GM19372 (cell line): ENCODE results near the gene SLIT1.

Experiments
- ATAC-seq: cut with Tn5 transposase; IDR thresholded peaks from one replicate; pipeline ENCODE4 v1.9.1; 2021; ENCODE audit warnings: mild to moderate bottlenecking, low read depth, moderate library complexity; ENCODE audit not compliant: unreplicated experiment

Gene SLIT1

DNA sequence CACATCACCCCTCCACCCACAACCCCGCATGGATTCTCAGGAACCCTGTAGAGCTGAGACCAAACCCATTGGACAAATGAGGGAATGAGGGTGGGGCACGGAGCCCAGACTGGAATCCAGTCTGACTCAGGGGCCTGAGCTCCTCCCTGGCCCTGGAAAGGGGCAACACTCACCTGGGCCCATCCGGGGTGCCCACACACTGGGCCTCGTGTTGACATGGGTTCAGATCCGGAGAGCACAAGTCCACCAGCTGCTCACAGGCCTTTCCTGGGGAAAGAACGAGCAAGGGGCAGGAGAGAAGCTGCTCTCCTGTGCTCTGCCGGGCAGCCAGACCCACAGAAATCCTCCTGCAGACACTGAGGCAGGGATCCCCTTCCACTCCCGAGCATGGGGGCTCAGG is 172.2 kb downstream of the SLIT1 start:
- ATAC-seq, result no peak

DNA sequence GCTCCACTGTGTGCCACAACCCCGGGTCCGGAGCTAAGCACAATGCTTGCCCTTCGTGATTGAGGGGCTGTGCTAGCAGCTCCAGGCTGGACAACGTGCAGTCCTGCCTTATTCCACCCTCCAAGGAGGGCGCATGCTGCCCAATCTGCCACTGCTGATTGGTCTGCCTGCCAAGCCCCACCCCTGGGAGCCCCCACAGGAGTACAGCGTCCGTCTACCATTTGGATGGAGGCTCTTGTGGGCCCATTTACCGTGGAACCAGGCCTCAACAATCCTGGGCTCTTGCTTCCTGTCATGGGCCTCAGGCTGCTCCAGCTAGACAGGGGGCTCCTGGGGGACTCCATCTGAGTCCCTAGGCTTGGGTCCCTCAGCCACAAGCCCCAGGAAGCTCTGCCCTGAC is 173.3 kb downstream of the SLIT1 start:
- no peak for ATAC-seq

DNA sequence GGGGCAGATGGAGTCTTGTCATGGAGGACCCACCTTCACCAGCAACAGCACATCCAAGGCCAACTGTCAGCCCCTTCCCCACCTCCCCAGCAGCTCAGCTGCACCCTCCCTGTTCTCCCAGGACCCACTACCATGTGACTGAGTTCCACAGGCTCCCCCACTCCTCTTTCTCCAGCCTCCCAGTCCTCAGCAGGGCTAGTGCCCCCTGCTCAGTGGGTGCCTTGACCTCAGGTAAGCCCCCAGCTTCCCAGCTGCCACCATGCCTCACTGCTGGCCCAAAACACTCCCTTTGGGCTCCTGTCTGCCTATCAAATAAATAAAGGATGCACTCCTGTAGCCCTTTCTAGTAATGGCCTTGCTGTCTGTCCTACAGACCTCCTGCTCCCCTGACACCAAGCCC is 174.4 kb downstream of the SLIT1 start:
- ATAC-seq, result no peak

DNA sequence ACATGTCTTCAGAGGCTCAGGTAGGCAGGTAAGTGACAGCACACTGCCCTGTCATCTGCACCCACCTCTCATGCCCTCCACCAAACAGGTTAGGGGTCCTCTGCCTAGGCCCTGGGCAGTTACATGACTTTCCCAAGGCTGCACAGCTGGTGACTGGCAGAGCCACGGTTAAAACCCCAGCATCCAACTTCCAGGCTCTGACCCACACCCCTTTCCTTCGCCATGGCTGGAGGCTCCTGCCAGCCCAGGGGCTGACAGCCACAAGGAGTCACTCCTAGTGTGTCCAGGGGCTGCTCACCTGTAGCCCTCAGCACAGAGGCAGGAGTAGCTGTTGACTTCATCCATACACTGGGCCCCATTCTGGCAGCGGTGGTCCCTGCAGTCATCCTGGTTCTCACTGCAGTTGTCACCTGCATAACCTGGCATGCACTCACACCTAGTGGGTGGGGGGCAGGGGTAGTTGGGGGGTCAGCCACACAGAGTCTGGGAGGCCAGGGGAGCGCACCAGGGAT is 175.0 kb downstream of the SLIT1 start:
- ATAC-seq, result no peak

DNA sequence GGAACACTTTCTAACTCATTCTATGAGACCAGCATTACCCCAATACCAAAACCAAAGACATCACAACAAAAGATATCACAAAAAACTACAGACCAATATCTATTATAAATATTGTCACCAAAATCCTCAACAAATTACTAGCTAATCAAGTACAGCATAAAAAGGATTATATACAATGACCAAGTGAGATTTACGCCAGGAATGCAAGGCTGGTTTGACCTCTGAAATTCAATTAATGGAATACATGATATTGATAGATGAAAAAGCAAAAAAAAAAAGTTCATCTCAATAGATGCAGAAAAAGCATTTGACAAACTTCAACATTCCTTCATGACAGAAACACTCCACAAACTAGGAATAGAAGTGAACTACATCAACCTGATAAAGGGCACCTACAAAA is 178.3 kb downstream of the SLIT1 start:
- ATAC-seq, result no peak

DNA sequence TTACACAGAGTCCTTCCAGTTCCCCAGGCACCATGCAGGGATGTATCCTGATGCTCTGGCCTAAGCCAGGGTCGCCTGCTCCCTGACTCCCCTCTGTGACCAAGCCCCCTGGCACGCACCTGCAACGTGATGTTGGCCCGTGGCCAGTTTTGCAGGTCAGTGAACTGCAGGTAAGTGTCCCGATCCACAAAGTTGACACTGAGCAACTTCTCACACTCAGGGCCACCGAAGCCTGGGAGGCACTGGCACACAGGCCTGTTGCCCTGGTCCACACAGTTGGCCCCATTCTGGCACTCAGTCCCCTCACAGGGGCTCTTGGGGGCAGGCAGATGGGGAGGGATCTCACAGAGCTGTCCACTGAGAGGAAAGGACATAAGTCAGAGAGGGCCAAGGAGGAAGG is 179.4 kb downstream of the SLIT1 start:
- no peak for ATAC-seq

DNA sequence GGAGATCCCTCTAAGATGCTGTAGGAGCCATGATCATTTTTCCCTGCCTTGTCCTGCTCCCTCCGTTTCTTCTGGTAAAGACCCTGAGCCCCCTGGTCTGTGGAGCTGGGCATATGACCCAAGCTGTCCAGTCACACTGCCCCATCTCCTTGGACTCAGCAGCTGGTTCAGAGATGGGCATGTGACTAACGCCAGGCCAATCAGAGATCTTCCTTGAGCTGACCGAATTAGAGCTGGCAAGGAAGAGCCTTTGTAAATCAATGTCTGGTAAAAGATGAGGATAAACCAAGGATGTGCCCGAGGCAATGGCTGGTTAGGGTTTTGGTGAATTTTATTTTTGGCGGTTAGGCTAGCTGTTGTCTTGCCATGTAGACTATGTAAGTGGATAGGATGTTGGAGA is 180.4 kb downstream of the SLIT1 start:
- ATAC-seq, result no peak

DNA sequence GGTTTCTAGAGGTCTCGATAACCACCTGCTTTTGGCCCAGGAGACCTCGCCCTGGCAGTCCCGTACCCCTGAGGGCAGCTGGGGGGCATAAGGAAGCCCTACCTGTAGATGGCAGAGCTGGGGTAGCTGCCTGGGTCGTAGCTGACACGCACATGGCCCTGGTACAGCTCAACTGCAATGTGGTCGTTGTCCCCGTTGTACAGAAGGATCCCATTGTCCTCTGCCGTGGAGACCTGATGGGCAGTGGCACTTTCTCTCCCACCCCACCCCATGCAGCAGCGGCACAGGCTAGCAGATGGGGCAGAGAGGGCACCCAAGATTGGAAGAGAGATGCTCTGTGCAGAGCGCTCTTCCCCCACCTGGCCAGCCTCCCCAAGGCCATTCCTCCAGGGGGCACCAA is 181.2 kb downstream of the SLIT1 start:
- no peak for ATAC-seq

DNA sequence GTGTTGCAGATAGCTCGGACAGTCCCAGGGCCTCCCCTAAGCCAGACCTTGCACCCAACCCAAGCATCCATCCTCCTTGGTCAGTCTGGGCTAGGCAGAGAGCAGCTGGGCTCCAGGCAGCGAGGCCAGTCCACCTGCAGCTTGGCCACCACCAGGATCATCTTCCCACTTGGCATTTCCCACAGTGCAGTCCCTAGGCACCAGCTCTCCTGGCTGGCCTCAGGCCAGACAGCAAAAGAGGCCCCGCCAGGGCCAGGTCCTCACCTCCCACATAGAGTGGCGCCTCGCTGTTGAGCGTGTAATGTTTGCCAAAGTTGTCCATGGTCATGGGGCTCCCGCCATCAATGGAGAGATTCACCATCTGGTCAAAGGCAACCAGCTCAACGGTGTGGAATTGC is 182.0 kb downstream of the SLIT1 start:
- ATAC-seq, result no peak

DNA sequence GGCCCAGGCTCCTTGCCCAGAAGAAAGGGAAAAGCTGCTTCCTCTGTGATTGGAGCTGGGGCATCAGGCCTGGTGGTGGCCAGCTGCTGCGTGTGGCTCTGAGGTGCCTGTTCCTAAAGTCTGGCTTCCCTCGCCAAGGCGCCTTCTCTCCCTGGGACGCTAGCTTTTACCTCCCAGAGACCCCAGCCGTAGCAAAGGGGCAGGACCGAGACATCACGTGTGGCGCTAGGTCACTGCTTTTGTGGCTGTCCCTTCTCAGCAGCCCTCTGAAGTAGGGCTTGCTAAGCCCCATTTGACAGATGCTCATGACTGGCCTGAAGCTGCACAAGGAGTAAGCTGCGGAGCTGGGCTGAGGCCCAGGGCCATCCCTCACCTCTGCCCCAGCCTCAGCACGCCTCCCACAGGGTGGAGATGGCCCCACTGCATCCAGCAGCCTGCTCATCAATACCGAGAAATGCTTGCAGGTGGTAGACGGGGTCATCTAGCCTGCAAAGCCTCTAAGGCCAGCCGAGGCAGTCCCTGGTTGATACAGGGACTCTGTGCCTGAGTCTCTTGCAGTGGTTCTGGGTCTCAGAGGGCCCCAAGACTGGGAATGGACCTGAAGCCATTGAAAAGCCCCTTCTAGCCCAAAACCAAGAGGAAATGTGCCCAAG is 182.5 kb downstream of the SLIT1 start:
- no peak for ATAC-seq

DNA sequence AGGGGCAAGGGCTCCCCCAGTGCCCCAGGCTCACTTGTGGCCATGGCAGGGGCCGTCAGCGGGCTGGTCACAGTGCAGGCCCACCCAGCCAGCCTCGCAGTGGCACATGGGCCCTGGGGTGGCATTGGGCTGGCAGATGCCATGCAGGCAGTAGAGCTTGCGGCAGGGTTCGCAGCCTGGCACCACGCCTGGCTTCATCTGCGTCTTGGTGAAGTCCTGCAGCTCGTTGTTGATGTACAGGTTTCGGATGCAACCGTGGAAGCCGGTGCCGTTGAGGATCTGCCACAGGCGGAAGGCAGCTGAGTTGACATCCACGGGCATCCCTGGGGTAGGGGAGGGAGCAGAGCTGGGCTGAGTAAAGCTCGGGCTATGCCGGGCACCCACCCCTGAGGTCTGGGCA is 183.1 kb downstream of the SLIT1 start:
- no peak for ATAC-seq

DNA sequence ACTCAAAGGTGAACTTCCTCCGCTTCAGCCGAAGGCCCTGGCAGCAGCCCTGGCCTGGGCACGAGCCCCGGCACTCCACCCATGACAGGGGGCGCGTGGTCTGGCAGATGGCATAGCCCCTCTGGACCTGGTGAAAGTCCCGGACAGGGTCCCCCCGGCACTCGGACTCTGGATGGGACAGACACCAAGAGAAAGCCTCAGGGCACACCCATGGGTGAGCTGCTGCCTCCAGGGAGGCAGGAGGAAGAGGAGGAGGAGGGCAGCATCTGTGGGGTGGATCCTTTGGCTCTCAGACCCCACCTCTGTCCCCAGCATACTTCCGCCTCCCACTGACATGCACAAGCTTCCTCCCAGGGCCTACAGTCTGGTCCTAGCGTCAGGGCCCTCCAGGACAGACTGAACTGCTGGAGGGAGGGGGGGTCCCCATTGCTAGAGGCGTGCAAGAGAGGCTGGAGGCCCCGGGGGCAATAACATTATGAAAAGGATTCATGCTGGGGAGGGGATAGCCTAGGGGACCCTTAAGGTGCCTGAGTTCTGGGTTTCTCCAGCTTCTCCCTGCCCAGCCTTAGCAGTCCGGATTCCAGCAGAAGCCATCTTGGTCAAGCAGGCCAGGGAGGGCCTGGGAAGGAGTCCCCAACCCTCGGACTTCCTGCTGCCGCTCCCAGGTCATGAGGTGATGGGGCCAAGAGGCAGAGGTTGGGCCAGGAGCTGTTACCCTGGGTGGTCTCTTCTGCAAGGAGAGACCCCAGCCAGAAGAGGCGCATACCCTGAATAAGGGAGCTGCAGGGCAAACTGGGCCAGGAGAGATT is 184.4 kb downstream of the SLIT1 start:
- no peak for ATAC-seq

DNA sequence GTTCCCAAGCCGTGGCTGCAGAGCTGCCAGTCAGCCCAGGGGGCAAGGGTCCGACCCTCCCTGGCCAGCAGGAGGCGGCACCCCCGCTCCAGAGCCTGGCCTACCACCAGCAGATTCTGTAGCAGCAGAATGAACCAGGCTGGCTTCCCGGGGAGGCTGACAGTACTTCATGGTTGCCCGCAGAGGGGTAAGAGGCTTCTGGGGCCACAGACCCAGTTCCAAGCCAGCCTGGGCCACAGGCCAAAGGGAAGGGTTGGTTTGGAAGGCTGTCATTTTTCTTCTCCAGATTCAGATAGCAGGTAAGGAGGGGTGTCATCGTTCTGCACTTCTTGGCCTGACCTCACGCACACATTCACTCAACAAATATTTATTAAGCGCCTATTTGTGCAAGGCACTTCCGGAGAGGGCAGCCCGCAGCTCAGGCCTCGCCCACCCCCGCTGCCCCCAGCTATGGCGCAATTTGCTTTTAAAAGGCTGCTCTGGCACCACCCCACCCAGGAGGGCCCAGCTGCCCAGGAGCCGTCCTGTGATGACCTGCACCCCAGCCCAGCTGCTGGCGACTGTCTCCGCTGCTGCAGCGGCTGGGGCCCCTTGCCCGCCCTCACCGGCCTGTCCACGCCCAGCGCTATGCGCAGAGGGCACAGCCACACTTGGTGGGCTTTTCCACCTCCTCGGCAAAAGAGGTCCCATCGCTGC is 185.1 kb downstream of the SLIT1 start:
- no peak for ATAC-seq

DNA sequence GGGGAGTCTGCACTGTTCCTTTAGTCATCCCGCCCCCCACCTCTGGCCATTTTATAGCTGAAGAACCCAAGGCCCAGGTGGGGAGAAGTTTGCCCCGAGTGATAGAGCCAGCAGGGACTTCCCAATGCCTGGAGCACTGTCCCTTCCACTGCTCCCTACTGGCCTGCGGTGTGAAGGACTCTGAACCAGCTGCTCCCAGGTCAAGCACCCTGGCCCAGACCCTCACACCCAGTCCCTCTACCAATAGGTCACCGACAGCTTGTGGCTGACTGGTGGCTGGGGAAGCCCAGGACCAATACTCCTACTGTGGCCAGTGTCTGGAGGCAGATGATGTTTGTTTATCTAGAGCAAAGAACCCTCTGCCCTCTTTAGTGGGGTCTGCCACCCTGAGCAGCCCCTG is 185.8 kb downstream of the SLIT1 start:
- ATAC-seq, result no peak

DNA sequence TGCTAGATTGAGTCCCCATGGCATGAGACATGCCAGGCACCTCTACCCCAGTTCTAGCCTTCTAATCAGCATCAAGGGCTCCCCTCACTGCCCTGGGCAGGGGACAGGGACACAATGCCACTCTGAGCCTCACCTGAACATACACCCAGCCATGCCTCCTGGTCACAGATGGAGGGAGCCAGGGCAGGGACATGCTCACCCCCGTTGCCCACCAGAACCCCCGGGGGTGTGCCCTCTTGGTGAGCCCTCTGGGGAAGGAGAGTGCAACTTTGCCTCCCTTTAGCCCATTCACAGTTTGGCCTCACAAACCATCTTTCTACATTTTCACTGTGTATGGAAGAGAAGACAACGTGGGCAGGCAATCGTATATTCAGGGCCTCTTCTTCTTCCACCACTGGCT is 186.4 kb downstream of the SLIT1 start:
- no peak for ATAC-seq

DNA sequence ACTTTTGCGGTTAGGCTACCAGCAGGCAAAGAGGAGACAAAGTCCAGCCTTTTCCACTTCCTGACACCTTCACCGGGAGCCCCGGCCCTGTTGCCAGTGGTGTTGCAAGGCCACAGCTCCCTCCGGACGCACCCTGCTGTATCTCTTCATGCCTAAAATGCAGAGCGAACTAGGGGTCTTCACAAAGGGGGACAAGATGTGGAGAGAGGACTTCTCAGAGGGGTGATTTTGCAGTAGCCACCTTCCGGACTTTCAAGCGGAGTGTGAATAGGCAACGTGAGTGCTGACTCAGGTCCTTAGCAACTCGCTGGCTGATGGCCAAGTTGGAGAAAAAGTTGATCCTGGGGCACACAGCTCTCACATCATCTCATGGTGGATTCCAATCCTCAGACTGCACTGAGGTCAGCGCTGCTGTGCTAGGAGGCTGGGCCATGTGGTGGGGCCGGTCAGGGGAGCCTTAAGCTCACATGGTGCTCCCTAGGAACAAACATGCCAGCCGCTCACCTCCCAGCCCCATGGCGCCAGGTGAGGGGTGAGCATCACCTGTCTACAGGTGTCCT is 187.3 kb downstream of the SLIT1 start:
- ATAC-seq, result no peak

DNA sequence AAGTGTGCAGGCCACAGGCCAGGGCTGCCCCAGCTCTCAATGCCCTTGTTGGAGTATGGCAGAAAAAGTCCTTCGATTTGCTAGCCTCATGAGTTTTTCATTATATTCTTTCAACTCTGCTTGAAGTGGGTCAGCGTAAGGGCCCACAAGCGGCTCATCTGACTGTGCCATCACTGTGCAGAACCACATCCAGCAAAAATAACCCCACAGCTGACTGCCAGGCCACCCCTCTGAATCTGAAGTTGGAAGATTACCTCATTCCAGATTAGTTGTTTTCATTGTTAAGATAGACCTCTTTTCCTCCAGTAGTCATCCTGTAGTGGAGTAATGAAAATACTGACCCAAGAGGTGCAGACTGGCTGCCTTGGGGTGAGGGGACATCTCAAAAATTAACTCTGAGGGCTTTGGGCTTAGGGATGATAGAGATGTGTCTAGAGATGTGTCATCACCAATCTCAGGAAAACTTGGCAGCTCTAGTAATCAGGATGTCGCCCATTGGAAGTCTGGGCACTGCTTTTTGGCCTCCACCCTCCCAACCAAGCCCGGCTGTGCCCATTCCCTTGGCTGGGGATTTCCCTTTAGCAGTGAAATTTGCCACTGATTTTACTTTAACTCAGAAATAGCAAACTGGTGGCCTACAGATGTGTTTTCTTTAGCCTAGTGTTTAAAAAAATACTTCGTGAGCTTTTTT is 189.3 kb downstream of the SLIT1 start:
- ATAC-seq, result no peak

DNA sequence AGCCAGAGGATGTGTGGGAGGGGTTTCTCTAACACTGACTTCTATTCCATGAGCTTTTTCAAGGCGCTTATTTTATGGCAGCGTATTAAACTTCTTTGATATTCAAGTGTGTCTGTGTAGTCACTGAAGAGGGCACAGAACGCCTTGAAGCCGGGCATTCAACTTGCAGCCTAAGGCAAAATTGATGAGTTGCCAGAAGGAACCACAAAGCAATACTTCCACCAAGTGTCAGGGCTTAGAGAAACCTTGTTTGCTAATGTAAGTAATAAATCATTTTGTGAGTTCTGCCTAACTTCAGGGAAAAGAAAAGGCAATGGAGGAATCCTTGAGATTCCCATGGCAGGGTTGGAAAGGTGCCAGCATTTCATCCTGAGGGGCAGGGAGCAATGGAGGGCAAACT is 189.9 kb downstream of the SLIT1 start:
- no peak for ATAC-seq

DNA sequence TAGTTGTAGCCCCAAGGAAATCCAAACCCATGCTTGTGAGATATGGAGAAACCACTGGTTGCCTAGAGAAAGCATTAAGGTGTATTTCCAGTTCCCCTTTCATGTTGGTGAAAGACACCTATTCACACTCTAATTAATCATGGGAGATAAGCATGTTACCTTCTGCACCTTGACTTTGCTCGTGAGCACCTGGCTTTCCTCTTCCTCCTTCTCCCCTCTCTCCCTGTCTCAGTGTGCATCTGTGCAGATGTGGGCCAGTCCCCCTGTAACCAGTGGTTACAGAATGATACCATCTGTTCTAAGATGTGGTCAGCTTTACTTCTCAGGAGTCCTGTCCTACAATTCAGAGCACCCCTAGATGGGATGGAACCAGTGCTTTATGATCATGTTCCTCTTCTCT is 193.0 kb downstream of the SLIT1 start:
- no peak for ATAC-seq

DNA sequence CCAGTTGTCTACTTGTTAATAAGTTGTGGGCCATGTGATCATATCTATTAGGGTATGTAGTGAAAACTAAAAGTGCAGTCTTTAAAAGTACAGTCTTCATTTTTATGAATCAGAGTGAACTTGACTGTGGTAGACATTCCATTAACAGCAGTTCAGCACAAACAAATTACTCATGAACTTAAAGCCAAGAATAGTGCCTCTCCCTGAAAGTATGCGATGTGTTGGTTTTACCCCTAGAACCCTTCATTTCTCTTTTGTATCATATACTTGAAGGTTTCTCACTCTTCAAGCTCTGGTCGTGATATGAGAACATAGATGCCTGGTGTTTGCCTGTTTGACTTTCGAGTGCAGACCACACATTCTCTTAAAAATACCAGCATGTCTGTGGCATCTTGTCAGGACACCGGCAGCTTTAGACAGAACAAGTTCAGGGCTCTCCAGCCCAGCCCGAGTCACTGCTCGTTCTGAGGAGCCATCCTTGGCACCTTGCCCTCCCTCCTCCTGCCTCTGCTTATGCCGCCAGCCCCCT is 194.4 kb downstream of the SLIT1 start:
- ATAC-seq, result no peak
